Fibroblast of skin of left quadriceps (primary cell): Measurements from ENCODE around the gene TF.

Experiments used
- DNase-seq, 2 experiments: peaks; one replicate each; pipeline ENCODE4 v3.0.0-alpha.2; 2013; ENCODE audit warnings: low read depth in 2 of 2

Gene TF

DNA sequence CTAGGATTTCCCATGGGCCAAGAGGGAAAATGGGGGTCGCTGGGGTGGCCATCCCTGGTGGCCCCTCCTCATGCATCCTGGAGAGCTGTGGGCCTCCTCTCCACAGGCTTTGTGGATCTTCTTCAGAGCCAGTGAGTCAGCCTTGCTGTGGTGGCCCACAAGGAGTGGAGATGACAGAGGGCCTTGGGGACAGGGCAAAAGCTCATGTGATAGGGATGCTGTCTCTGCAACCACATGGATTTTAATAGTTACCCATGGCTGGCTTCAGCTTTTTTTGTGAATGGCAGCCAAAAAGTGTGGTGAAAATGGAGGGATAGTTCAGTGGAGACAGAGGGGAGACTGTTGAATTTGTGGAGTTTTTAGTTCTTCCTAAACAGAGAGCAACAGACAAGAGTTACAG is 1.2 kb downstream of the TF start:
- no peak for DNase-seq

DNA sequence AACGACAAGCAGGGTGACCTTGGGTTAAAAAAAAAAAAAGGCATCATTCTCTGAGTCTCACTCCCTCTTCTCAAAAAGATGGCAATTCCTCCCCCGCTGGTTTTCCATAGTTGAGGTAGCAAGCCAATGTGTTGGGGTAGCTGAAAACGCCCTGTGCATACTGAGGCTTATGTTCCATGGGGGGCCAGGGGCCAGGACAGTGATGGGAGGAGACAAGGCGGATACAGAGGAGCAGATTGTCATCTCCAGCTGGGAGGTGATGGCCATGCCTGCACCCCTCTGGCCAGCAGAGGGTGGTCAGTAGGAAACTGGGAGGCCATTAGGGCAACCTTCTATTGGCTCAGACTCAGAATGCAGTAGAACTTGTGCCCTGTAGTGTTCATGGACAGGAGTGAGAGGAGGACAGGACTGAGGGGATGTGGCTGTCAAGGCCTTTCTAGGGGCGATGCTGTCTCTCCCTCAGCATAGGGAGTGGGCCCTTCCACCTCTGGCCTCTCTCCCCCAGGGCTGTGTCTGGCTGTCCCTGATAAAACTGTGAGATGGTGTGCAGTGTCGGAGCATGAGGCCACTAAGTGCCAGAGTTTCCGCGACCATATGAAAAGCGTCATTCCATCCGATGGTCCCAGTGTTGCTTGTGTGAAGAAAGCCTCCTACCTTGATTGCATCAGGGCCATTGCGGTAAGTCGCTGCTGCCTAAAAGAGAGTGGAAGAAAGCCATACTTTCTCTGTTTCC is 1.9 kb downstream of the TF start:
- no peak for DNase-seq

DNA sequence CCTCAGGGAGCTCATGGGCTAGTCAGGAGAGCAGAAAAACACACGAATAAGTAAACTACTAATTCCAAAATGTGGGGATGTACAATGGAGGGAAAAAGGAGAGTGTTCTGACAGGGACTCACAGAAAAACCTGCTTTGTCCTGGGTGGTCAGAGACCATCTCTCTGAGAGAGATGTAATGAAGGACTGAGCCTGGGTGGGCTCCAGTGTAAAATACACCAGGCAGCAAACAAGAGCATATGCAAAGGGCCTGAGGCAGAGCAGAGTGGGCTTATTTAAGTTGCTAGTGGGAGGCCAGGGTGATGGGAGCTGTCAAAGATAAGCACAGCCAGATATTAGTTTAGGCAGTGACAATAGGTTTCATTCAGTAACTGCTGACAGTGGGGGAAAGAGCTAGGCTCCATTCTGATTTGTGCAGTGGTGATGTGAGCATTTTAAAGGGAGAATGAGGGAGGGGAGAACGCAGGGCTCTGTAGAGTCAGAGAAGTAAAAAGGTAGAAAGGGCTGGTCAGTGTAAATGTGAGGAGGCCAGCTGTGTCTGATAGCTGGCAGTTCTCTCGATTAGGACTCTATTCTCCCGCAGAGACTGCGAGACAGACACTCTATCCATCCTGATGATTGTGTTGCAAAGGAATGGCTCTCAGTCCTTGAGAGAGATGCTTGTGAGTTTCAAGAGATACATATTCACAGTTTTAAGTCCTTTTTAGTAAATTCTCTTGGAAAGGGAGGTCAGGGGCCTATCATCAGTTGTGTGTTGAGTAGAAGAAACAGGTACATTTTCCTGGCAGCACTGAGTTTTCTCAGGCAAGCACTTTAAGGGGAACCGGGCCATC is 3.5 kb downstream of the TF start:
- DNase-seq = no peak

DNA sequence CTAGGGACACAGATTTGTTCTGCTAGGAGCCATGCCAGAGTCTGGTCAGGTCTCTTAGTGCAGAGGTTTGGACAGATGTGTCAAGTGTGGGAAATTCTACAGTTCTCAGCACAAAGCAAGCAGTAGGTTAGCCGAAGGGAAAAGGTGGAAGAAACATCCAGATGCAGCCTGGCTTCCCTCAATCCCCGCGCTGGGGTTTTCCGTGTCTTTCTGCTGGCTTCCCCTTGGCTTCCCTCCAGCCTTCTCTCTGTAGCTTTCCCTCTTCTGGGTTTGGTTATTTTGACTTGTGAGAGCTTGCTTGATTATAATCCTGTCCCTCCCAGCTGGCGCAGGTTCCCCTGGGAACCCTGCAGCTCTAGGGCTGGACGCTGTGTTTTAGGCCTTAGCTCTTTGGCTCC is 4.1 kb downstream of the TF start:
- no peak for DNase-seq

DNA sequence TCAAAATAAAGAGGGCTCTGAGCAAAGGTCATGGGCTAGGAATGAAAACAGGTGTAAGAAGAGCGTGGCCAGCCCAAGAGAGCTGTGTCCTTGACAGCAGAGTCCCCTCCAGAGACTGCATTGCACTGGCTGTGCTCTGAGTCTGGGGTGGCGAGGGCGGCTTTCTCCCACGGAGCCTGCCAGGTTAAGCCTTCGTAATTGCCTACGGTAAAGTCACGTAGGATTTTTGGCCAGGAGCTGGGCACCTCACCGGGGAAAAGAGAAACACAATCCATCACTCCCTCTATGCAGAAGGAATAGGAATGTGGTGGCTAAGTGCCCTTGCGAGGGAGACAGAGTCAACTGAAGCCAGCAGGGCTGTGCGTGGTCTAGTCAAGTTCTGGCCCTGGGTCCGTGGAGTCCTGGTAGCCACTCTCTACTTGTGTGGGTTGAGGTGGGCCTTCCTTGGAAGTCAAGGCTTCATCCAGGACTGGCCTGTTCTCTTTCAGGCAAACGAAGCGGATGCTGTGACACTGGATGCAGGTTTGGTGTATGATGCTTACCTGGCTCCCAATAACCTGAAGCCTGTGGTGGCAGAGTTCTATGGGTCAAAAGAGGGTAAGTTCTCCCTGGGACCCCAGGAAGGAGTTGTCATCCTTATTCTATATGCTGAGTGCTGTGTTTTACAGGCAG is 7.0 kb downstream of the TF start:
- no peak for DNase-seq

GRCh38 chr3:133753779-133754164 is 7.6 kb downstream of the TF start:
- no peak for DNase-seq

DNA sequence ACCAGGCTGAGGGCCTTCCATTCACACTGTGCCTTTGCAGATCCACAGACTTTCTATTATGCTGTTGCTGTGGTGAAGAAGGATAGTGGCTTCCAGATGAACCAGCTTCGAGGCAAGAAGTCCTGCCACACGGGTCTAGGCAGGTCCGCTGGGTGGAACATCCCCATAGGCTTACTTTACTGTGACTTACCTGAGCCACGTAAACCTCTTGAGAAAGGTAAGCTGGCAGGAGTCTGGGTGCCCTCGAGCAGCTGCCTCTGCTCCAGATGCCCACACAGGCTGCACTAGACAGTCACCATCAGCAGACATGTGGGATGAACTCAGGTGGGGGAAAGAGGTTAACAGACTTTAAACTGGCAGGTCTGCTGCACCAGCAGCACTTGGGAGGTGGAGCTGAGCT is 8.3 kb downstream of the TF start:
- DNase-seq = no peak

GRCh38 chr3:133754973-133755828 is 9.0 kb downstream of the TF start:
- no peak for DNase-seq

DNA sequence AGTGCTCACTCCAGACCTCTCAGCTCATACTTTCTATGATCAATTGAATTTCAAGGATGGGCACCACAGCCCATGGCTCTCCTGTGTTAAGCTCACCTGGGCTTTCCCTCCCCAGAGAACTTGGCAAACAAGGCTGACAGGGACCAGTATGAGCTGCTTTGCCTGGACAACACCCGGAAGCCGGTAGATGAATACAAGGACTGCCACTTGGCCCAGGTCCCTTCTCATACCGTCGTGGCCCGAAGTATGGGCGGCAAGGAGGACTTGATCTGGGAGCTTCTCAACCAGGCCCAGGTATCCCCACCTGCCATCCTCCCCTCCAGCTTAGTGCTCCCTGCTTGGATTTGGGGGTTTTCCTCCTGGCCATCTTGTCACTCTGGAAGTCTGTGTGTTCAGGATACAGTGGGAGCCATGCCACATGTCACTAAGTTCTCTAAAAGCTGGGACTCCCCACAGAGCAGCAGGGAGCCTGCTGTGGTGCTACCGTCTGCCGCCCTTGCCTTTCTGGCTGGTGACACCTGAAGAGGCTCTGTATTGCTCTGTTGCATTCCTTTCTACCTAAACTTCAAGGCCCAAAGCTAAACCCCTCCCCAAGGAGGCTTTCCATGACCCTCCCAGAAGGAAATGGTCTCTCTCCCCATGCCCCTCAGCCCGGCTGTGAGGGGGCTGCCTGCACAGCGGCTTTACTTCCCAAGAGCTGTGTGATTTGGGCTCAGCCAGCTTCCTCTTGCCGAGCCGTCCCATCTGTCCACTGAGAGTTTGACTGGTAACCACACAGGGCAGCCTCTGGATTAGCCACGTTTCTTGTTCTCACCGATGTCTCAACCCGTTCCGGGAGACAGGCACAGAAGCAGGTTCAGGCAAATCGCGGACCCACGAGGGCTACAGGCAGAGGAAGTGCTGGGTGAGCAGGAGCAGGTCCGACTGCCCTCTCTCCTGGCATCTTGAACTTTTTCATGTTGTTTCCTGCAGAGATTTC is 10.8 kb downstream of the TF start:
- DNase-seq = no peak

DNA sequence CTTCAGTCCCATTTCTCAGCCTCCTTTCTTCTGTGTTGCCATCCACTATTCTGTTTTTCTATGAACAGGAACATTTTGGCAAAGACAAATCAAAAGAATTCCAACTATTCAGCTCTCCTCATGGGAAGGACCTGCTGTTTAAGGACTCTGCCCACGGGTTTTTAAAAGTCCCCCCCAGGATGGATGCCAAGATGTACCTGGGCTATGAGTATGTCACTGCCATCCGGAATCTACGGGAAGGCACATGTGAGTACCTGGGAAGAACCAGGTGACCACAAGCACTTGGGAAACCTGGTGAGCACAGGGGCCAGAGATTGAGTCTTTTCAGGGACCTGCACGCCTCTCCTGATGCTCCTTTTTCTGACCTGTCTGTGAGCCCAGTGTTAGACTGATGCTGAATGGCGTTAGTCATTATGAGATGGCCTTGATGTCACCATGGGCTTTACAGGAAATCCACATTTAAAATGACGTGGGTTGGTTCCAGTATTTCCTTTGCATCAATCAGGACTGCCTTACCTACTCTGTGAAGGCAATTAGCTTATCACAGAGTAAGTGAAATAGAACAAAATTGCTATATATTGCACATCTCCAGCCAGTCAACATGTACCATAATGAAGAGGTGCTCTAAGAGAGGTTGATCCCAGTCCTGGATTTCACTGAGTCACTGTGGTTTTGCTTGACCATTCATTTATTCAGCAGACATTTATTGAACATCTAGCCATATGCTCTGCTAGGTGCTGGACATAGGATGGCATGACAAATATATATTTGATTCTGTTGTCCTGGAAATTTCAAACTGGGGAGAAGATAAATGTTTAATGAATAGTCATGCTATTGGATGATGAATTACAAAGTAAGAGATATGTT is 11.7 kb downstream of the TF start:
- DNase-seq = no peak

GRCh38 chr3:133758568-133758928 is 12.4 kb downstream of the TF start:
- DNase-seq = no peak

- DNase-seq = no peak
Measured at GRCh38 chr3:133758964-133759739, 13.0 kb downstream of the TF start.

DNA sequence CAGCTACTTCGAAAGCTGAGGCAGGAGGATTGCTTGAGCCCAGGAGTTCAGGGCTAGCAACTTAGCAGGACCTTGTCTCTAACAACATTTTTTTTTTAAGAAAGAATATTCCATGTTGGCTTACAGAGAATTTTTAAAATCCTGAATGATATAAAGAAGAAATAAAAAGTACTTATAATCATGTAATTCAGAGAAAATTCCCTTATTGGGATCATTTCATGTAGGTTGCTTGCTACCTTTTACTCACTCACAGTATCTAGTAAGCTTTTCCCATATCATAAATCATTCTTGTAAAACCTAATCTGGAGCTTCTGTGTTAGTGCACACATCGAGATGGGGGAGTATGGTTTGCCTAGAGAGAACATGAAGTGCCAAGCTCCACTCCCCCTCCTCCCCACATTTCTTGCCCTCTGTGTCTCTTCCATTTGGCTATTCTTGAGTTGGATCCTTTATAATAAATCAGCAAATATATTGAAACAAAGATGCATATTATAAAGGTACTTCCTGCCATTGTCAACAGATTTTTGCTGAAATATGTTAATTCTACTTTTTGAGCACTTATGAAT is 13.6 kb downstream of the TF start:
- no peak for DNase-seq

GRCh38 chr3:133760916-133761315 is 14.7 kb downstream of the TF start:
- no peak for DNase-seq

- DNase-seq = no peak
Measured at GRCh38 chr3:133761605-133762484, 15.7 kb downstream of the TF start.

DNA sequence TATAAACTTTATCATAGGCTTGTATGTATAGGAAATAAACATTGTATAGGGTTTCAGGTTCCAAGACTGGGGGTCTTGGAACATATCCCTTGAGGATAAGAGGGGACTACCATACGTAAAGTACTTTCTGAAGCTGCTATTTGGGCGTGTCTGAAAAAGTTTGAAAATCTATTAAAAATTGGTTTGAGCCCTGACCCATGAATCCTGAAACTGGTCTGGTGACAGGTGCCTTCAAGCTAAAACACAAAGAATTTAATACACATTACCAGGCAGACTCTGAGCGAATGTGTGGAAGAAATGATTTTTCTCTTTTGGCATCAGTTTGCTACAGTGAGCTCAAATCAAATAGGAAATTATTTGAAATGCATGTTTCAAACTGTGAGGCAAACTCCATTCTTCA is 16.3 kb downstream of the TF start:
- no peak for DNase-seq

GRCh38 chr3:133763797-133764683 is 17.8 kb downstream of the TF start:
- DNase-seq = no peak
